HepG2 (cell line): Measurements from ENCODE around the gene LOXL3. TPM values are rescaled to one million over a fixed set of nuclear protein-coding genes. Genes with fewer than 3 reads are reported as not detected.

Experiments
- DRAP1 ChIP-seq: IDR thresholded peaks from 2 replicates; pipeline ENCODE4 v1.6.1; 2016; ENCODE audit warnings: missing genetic modification reagents, missing compliant biosample characterization
- FOXJ3 ChIP-seq: sonication (generic); formaldehyde crosslinking; IDR thresholded peaks from 2 replicates; pipeline ENCODE4 v1.4.0; 2020; ENCODE audit warnings: missing genetic modification reagents, mild to moderate bottlenecking, borderline replicate concordance
- MAFF ChIP-seq: IDR thresholded peaks from 2 replicates; pipeline ENCODE4 v1.6.1; 2011; ENCODE audit warnings: low read depth, low read length, improper control_type of control experiment
- NFAT5 ChIP-seq: sonication (generic); formaldehyde crosslinking; IDR thresholded peaks from 2 replicates; pipeline ENCODE4 v1.4.0; 2020; ENCODE audit warnings: missing genetic modification reagents
- NFKBIZ ChIP-seq: IDR thresholded peaks from 2 replicates; pipeline ENCODE4 v1.6.1; 2018; ENCODE audit warnings: missing genetic modification reagents, missing compliant biosample characterization
- NR1H2 ChIP-seq: sonication (generic); formaldehyde crosslinking; IDR thresholded peaks from 2 replicates; pipeline ENCODE4 v1.8.1; 2022; ENCODE audit warnings: low read depth, missing genetic modification reagents, borderline replicate concordance
- PAX8 ChIP-seq: sonication (generic); formaldehyde crosslinking; IDR thresholded peaks from 2 replicates; pipeline ENCODE4 v1.8.0; 2022; ENCODE audit warnings: mild to moderate bottlenecking, missing genetic modification reagents, borderline replicate concordance
- PRMT3 ChIP-seq: sonication (generic); formaldehyde crosslinking; IDR thresholded peaks from 2 replicates; pipeline ENCODE4 v1.8.1; 2022; ENCODE audit warnings: low read depth, mild to moderate bottlenecking, moderate library complexity, missing genetic modification reagents, borderline replicate concordance
- RXRA ChIP-seq: sonication (generic); formaldehyde crosslinking; IDR thresholded peaks from 2 replicates; pipeline ENCODE4 v1.5.1; 2020; ENCODE audit warnings: missing genetic modification reagents
- ZBTB42 ChIP-seq: sonication (generic); formaldehyde crosslinking; IDR thresholded peaks from 2 replicates; pipeline ENCODE4 v1.5.0; 2020; ENCODE audit warnings: mild to moderate bottlenecking, missing genetic modification reagents
- ZFP37 ChIP-seq: sonication (generic); formaldehyde crosslinking; IDR thresholded peaks from 2 replicates; pipeline ENCODE4 v1.4.0; 2020; ENCODE audit warnings: missing genetic modification reagents, borderline replicate concordance
- ZNF331 ChIP-seq: sonication (generic); formaldehyde crosslinking; IDR thresholded peaks from 2 replicates; pipeline ENCODE4 v1.4.0; 2020; ENCODE audit warnings: missing genetic modification reagents
- ZNF446 ChIP-seq: sonication (generic); formaldehyde crosslinking; IDR thresholded peaks from 2 replicates; pipeline ENCODE4 v1.5.0; 2020; ENCODE audit warnings: mild to moderate bottlenecking, missing genetic modification reagents
- ZNF513 ChIP-seq: sonication (generic); formaldehyde crosslinking; conservative IDR thresholded peaks from 2 replicates; pipeline ENCODE4 v1.5.0; 2020; ENCODE audit warnings: missing genetic modification reagents
- ZNF615 ChIP-seq: sonication (generic); formaldehyde crosslinking; IDR thresholded peaks from 2 replicates; pipeline ENCODE4 v1.5.0; 2020; ENCODE audit warnings: mild to moderate bottlenecking, missing genetic modification reagents, borderline replicate concordance
- ZSCAN22 ChIP-seq: sonication (generic); formaldehyde crosslinking; IDR thresholded peaks from 2 replicates; pipeline ENCODE4 v1.4.0; 2020; ENCODE audit warnings: mild to moderate bottlenecking, missing genetic modification reagents
- polyA plus RNA-seq, 8 experiments: library from polyadenylated mRNA; depleted of rRNA in 3 of 8; stranded (reverse) in 7 of 8; unstranded in 1 of 8; fragments of >200 nt; fragmentation: Illumina TruSeq in 4 of 8; extraction: Trizol in 4 of 8; gene quantifications; 2 replicates each; pipeline versions ENCODE4 v1.2.1 to v1.2.3, GENCODE V29; 2011 to 2016; ENCODE audit warnings: low read depth in 4 of 8, missing spikeins in 1 of 8, mixed read lengths in 1 of 8; ENCODE audit not compliant: insufficient read depth in 1 of 8
- total RNA-seq, 5 experiments: library from RNA; depleted of rRNA; stranded (reverse); fragments of >200 nt; fragmentation: Illumina TruSeq; extraction: Trizol; gene quantifications; 2 replicates each; pipeline ENCODE4 v1.2.3, GENCODE V29; 2016; ENCODE audit warnings: low read depth in 1 of 5
- TF ChIP-seq, protein P1 (sequence below): sonication (generic); formaldehyde crosslinking; IDR thresholded peaks from 2 replicates; pipeline ENCODE4 v1.4.0; 2020; ENCODE audit warnings: missing genetic modification reagents, borderline replicate concordance

LOXL3 gene
- total and polyA plus RNA-seq, 2 of the 13 experiments (the other 11 are each of a cell fraction or from before 2014, with no cell fraction given), result 0.55 to 6.5 TPM

- TF ChIP-seq NR1H2 (CRISPR knock-in tag) (no peak; the same call in 1 of the 2 replicates), ZNF446 (CRISPR knock-in tag) (no peak), FOXJ3 (CRISPR knock-in tag) (no peak), ZSCAN22 (CRISPR knock-in tag) (no peak), NFAT5 (0 out of 2 replicates have a peak, but pooled peaks have one; percentile 32), ZNF331 (CRISPR knock-in tag) (peak; percentile 11; the same call in 1 of the 2 replicates), ZBTB42 (CRISPR knock-in tag) (no peak), DRAP1 (CRISPR knock-in tag) (no peak), ZNF513 (CRISPR knock-in tag) (no peak), PAX8 (CRISPR knock-in tag) (no peak), ZNF615 (CRISPR knock-in tag) (no peak), RXRA (CRISPR knock-in tag) (peak; percentile 68; the same call in 1 of the 2 replicates), ZFP37 (no peak), MAFF (no peak), PRMT3 (CRISPR knock-in tag) (no peak), NFKBIZ (CRISPR knock-in tag) (no peak)
- TF ChIP-seq, protein P1, sequence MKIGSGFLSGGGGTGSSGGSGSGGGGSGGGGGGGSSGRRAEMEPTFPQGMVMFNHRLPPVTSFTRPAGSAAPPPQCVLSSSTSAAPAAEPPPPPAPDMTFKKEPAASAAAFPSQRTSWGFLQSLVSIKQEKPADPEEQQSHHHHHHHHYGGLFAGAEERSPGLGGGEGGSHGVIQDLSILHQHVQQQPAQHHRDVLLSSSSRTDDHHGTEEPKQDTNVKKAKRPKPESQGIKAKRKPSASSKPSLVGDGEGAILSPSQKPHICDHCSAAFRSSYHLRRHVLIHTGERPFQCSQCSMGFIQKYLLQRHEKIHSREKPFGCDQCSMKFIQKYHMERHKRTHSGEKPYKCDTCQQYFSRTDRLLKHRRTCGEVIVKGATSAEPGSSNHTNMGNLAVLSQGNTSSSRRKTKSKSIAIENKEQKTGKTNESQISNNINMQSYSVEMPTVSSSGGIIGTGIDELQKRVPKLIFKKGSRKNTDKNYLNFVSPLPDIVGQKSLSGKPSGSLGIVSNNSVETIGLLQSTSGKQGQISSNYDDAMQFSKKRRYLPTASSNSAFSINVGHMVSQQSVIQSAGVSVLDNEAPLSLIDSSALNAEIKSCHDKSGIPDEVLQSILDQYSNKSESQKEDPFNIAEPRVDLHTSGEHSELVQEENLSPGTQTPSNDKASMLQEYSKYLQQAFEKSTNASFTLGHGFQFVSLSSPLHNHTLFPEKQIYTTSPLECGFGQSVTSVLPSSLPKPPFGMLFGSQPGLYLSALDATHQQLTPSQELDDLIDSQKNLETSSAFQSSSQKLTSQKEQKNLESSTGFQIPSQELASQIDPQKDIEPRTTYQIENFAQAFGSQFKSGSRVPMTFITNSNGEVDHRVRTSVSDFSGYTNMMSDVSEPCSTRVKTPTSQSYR (CRISPR knock-in tag), result no peak
Measured at GRCh38 chr2:74548900-74549826, 4.6 kb downstream of the LOXL3 start (continued).
